Choroid plexus epithelial cell (primary cell): ENCODE measurements around the gene PADI2.

Experiments
- DNase-seq: peaks from one replicate; pipeline ENCODE4 v3.0.0-alpha.2; 2010; ENCODE audit warnings: low read depth
- H3K4me3 ChIP-seq: 2 replicates; pipeline ENCODE4 v1.5.1; 2011; ENCODE audit warnings: low read depth, mild to moderate bottlenecking, control low read depth, low read length, moderate library complexity
- TF ChIP-seq, protein P1 (sequence below): conservative IDR thresholded peaks from 2 replicates; pipeline ENCODE4 v1.5.1; 2011; ENCODE audit warnings: low read depth, mild to moderate bottlenecking, control low read depth, inconsistent platforms, low read length, moderate library complexity

PADI2 gene

DNA sequence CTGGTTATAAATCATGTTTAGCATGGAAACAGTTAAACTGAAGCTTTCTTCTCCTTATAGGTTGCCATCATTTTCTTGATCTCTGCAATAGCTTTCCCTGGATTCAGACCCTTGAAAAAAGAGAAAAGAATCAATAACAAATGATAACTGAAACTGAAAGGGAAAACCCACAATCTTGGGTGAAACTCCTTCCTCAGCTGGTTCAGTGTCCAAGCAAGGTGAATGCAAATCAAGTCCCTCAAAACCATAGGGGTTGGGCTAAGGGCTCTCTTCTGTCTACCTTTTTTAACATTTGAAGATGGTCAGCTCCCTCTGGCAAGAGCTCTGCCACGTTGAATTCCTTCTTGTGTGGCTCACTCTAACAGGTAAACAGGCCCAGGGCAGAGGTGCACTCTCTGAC lies 100.4 kb downstream of the PADI2 start:
- no peak overlapping the region for H3K4me3 ChIP-seq
- DNase-seq: no peak
- TF ChIP-seq, protein P1, sequence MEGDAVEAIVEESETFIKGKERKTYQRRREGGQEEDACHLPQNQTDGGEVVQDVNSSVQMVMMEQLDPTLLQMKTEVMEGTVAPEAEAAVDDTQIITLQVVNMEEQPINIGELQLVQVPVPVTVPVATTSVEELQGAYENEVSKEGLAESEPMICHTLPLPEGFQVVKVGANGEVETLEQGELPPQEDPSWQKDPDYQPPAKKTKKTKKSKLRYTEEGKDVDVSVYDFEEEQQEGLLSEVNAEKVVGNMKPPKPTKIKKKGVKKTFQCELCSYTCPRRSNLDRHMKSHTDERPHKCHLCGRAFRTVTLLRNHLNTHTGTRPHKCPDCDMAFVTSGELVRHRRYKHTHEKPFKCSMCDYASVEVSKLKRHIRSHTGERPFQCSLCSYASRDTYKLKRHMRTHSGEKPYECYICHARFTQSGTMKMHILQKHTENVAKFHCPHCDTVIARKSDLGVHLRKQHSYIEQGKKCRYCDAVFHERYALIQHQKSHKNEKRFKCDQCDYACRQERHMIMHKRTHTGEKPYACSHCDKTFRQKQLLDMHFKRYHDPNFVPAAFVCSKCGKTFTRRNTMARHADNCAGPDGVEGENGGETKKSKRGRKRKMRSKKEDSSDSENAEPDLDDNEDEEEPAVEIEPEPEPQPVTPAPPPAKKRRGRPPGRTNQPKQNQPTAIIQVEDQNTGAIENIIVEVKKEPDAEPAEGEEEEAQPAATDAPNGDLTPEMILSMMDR: no peak

DNA sequence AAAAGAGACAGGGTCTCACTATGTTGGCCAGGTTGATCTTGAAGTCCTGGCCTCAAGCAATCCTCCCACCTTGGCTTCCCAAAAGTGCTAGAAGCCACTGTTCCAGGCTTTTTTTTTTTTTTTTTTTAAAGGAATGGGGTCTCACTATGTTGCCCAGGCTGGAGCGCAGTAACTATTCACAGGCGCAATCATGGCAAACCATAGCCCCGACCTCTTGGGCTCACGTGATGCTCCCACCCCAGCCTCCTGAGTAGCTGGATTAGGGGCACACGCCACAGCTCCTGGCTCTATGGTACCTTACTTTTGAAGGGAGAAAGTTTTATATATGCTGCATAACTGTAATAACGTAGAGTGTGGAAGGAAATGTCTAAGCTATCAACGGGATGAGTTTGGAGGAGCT lies 101.8 kb downstream of the PADI2 start:
- no peak overlapping the region for H3K4me3 ChIP-seq
- no peak for DNase-seq
- TF ChIP-seq, protein P1: no peak
